GM21447 (cell line): Measurements from ENCODE around the gene TMEM121B.

Experiments
- ATAC-seq: cut with Tn5 transposase; IDR thresholded peaks from one replicate; pipeline ENCODE4 v1.9.1; 2021; ENCODE audit not compliant: unreplicated experiment

TMEM121B gene

DNA sequence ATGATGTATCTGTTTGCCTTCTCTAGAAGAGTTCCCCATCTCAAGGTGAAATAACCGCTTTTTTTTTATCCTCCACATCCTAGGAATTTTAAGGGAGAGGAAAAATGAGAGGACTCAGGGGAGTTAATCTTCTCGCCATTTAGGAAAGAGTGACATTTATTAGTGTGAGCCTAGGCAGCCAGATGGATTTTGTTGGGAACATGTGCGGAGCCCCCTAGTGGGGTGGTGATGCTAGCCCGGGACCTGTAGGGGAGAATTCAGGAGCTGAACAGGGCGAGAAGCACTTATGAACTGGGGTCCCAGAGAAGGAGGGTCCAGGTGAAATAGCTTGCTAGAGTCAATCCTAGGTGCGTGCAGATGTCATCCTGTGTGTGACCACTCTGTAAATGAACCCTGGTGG, 25.6 kb downstream of the TMEM121B start:
- no peak for ATAC-seq

DNA sequence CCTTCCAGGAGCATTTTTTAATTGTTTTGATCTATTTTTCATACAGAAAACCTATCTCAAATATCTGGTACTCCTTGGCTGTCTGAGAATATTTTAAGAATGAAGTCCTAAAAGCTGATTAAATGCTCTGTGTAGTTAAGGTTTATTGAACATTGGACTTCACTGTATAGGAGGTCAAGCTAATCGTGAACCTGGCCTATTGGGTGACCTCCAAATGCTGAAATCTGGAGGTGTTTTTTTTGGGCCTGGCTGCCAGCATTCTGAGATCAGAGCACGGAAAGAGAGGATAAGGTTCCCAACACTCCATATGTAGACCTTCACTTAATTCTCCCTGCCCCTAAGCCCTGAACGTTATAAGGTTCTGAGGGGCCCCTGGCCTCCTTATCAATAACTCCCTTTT, 28.1 kb downstream of the TMEM121B start:
- no peak for ATAC-seq

DNA sequence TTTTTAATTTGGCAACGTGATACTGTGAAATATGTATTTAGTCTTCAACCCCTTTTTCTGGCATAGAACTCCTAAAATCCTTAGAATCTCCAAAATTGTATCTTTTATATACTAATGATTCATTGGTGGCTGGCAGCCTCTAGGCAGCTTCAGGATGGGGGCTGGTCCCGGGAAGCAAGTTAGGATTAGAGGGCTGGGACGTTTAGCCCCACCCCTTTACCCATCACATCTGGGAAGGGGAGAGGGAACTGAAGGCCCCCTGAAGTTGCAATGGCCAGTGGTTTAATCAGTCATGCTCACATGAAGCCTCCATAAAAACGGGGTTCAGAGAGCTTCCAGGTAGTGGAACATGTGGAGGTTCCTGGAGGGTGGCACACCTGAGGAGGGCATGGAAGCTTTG, 29.3 kb downstream of the TMEM121B start:
- ATAC-seq, result no peak

DNA sequence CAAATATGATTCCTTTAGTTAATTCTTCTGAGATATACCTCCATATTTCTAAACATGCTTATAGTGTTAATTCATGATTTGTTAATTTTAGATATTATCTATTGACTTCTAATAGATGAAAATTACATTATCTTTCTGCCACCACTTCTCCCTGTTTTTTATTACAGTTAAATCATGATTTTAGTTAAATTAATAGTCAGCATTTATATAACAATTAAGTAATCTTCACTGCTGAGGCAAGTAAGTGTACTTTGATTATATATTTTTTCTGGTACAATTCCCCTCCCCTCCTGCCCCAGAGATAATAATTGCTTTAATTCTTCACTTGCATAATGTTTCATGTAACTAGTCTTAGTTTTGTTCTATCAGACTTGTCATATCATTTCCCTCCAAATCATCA, 30.6 kb downstream of the TMEM121B start:
- no peak for ATAC-seq

DNA sequence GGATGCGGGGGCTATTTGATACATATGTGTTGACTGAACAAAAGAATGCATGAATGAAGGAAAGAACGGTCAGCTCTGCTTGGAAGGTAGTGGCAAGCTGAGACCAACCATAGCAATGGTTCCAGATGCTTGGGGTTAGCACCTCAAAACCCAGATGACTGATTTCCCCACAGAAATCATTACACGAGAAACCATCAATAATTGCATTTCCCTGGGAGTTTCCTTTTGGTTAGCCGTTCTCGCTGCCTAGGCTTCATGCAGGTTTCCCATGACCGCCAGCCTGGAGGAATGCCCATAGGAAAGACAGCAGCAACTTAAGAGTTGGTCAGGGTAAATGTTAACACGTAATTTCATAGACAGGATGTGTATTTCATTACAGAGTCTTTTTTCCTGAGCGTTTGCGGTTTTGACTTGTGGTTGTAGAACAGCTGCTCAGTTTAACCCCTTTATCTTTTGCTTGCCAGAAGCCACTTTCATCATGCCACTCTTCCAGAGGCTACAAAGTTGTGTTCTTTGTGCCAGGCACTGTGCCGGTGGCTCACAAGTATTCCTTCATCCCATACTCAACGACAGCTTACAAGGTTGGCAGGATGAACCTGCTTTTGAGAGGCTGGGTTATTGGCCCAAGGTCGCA, 33.5 kb downstream of the TMEM121B start:
- ATAC-seq, result peak; percentile 39

DNA sequence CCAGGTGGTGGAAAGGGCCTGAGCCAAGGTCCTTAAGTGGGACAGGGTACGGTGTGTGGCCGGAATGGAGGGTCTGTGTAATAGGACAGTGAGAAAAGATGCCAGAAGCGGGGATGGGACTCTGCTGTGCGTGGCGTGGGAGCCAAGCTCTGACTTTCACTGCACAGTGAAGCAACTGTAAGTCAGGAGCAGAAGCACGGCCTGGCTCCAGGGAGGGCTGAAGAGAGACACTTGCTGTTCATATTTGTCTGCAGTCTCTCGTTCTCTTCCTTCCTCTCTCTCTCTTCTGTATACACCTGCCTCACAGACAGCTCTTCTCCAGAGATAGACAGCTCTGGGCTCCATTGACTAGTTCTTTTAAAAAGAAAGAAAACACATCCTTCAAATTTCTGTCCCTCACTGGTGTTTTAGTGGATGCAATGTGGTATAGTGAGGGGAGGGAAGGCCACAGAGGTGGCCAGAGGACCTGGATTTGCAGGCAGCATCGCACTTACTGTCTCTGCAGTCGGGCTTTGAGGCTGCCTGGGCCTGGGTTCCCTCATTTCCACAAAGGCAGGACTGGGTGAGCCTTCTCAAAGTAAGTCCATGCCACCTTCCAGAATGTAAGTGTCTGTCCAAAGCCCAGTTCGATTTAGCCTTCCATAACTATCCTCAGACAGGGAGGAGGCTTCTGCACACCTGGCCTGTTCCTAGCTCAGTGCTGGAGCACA, 34.2 kb downstream of the TMEM121B start:
- no peak for ATAC-seq

DNA sequence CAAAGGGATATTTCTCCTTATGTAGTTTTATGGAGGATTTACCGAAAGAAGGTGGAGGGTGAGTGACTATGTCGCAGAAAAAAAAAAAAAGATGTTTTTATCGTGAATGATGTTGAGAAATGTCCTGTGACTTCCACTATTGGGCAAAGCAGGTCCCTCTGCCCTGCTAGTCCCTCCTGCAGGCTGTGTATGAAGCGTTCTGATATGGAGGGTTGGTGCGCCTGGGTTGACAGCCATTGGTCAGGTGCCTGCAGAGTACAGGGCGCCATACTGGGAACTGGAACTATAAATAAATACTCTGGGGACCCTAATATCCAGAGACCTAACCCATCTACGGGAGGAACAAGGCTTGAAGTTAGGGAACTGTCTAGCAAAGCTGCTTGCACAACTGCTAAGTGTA, 34.9 kb downstream of the TMEM121B start:
- no peak for ATAC-seq

DNA sequence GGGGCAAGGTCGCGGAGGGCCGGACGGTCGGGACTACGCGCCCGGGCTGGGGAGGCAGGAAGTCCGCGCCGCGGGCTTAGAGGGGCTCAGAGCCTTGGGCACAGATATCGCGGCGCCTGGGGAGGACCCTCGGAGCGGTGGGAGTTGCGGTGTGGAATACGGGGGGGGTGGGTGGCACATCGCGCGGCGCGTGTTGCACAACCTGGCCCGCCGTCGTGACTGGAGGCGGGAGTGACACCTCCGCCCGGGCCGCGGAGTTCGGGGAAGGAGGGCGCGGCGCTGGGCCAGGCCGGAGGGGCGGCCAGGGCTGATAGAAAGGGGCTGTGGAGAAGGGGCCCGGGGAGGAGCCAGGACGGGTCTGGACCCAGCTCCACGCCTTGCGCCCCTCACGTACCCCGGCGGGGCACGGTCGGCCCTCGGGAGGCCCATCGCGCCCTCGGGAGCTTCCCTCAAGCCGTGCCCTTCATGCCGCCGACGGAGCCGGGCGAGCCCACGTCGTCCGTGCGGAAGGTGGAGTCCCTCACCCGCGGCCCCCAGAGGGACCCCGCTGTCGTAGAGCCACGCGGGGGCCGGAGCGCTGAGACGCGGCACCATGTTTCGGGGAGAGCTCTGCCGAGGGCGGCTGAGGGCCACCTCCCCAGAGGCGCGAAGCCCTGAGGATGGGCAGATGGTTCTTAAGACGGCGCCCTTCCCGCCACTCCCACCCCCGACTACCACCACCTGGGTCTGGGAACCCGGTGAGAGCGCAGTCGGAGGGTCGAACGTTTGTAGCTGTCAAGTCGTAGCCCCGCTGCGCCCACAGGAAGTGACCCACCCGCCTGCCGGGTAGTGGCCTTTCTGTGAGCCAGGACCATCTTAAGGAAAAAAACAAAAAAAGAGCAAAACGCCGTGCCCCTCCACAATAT, 35.6 kb downstream of the TMEM121B start:
- peak; percentile 12 for ATAC-seq

DNA sequence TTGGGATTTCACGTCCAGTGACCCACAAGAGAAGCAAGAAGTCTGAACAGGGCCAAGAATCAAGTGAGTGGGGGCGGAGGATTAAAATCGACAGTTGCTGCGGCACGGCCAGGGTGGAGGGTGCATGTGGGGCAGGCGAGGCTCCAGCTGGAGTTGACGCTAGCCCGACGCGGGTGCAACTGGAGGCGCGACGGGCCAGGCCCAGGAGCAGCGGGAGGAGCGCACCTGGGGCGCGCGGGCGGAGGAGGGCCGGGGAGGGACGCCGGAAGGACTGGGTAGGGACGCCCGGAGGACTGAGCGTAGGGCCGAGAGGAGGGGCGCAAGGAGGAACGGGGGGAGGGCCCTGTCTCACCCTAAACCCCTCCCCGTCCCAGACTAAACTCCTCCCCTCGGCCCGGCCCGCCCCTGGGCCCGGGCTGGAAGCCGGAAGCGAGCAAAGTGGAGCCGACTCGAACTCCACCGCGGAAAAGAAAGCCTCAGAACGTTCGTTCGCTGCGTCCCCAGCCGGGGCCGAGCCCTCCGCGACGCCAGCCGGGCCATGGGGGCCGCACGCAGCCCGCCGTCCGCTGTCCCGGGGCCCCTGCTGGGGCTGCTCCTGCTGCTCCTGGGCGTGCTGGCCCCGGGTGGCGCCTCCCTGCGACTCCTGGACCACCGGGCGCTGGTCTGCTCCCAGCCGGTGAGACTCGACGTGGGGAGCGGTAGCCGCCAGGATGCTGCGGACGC, 36.4 kb downstream of the TMEM121B start, which contains the start of gene IL17RA:
TSS of gene IL17RA (plus strand) at position 447 of the 723 bp plus-strand sequence. CDS start at position 539, 92 bp downstream.
- ATAC-seq, result peak; percentile 86

DNA sequence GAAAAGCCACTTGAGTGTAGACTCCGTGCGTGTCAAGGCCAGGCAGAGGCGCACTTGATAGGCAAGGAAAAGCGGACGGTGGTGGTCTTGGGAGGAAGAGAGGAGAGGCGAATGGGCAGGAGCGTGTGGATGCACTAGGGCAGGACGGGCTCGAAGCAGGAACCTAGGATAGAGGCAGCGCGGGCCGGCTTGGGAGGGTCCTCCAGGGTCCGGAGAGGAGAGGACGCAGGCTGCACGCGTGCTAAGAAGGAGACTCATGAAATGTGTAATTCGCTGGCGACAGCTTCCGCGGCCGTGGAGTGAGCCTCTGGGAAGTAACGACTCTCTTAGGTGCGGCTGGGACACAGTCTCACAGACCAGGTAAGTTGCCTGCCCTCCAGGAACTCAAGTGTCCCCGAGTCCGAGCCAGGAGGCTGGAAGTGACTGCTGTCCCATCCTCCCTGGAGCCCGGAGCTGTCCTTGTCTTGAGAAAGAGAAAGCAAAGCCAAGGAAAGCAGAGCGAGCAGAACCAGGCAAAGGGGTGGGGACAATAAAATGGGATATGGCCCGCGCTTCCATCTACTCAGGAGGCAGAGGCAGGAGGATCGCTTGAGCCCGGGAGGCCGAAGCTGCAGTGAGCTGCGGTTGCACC, 37.2 kb downstream of the TMEM121B start:
- no peak for ATAC-seq

DNA sequence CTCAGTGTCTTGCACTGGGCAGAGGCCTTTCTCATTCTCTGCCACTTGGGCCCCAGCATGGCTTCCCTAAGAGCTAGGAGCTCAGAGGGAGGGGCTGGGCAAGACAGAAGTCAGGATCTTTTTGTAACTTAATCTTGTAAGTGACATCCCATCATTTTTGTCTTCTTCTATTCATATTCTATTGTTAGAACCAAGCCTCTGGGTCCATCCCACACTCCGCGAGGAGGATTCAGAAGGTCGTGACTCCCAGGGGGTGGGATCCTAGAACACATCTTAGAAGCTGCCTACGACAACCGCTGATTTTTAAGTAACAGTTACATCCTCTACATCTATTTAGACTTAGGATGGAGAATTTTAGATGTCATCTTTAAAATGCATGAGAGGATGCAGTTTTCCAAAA, 37.9 kb downstream of the TMEM121B start:
- ATAC-seq, result no peak

DNA sequence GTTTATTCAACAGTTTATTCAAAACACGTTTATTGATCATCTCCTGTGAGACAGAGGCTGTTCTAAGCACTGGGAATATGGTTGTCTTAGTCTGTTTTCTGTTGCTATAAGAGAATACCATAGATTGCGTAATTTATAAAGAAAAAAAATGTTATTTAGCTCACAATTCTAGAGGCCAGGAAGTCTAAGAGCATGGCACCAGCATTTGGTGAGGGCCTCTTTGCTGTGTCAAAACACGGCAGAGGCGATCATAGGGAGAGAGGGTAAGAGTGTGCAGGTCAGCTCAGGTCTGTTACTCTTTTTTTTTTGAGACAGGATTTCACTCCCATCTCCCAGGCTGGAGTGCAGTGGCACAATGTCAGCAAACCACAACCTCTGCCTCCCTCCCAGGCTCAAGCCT, 41.6 kb downstream of the TMEM121B start:
- no peak for ATAC-seq

DNA sequence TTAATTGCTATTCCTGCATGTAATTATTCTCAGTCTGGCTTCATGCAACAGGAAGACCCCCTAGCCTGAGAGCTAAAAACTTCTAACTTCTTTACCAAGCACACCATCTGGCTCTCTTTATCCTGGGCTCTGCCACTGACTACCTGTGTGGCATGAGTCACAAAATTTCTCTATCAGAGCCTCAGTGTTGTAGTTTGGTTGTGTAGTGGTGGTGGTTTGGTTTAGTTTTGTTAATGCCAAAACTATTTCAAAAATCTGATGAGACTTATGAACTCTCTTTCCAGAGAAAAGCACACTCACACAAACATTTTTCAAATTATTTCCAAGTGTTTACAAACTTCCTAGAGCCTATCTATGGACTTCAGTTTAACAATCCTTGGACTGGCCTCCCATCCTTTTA, 43.9 kb downstream of the TMEM121B start:
- no peak for ATAC-seq

DNA sequence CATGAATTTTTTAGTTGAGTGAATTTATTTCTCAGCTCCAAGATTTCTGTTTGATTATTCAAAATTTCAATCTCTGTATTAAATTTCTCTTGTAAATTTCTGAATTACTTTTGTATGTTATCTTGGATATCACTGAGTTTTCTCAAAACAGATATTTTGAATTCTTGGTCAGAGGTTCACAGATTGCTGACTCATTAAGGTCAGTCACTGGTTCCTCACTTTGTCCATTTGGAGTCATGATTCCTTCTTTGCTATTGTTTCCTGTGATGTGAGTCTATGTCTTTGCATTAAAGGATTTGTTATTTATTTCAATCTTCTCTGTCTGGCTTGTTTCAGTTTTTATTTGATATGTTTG, 46.5 kb downstream of the TMEM121B start:
- ATAC-seq, result no peak

DNA sequence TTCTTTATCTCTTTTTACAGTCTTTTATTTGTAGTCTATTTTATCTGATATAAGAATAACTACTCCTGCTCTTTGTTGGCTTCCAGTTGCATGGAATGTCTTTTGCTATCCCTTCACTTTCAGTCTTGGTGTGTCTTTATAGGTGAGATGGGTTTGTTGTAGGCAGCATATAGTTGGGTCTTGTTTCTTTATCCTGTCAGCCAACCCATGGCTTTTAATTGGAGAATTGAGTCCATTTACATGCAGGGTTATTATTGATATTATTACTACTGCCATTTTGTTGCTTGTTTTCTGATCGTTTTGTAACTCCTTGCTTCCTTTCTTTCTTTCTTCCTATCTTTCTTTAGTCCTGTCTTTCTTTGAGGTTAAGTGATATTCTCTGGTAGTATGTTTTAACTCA, 48.3 kb downstream of the TMEM121B start:
- no peak for ATAC-seq
